Cerebellar cortex (tissue), 1 donor: Measurements from ENCODE around the gene CARTPT.
A peak's percentile ranks its signal among the peaks of the same experiment; 100 is the strongest.

Experiments used
- DNase-seq: peaks from one replicate; pipeline ENCODE4 v3.0.0-alpha.2; 2015; ENCODE audit warnings: low spot score

The CARTPT gene

GRCh38 chr5:71737931-71738539 is 19.0 kb downstream of the CARTPT start:
- no peak for DNase-seq

GRCh38 chr5:71738662-71739361 is 19.7 kb downstream of the CARTPT start:
- no peak for DNase-seq

GRCh38 chr5:71740015-71740753 is 21.1 kb downstream of the CARTPT start:
- no peak for DNase-seq

GRCh38 chr5:71743155-71743554 is 24.1 kb downstream of the CARTPT start:
- DNase-seq, result no peak

GRCh38 chr5:71744009-71744790 is 25.1 kb downstream of the CARTPT start:
- DNase-seq, result no peak

GRCh38 chr5:71747182-71747581 is 28.1 kb downstream of the CARTPT start:
- DNase-seq, result no peak

GRCh38 chr5:71748360-71748759 is 29.3 kb downstream of the CARTPT start:
- DNase-seq, result no peak

GRCh38 chr5:71751422-71751821 is 32.3 kb downstream of the CARTPT start:
- DNase-seq, result no peak

- DNase-seq, result no peak
These were observed 33.5 kb downstream of the CARTPT start for GRCh38 chr5:71752441-71753190.

GRCh38 chr5:71757590-71758543 is 38.8 kb downstream of the CARTPT start:
- peak; percentile 64 for DNase-seq

GRCh38 chr5:71762826-71763225 is 43.8 kb downstream of the CARTPT start:
- no peak for DNase-seq

- no peak for DNase-seq
These were observed 48.6 kb downstream of the CARTPT start for GRCh38 chr5:71767661-71768060.

GRCh38 chr5:71769287-71769686 is 50.2 kb downstream of the CARTPT start:
- DNase-seq, result no peak

GRCh38 chr5:71770381-71770780 is 51.3 kb downstream of the CARTPT start:
- DNase-seq, result no peak
